ENCODE data around the gene VWA5B2. TPM values are rescaled to one million over a fixed set of nuclear protein-coding genes. Genes with fewer than 3 reads are reported as not detected.

VWA5B2 gene
- total and polyA plus RNA-seq, 2 of the 13 experiments (the other 11 are each of a cell fraction or from before 2014, with no cell fraction given), result 0.03 to 0.04 TPM

DNA sequence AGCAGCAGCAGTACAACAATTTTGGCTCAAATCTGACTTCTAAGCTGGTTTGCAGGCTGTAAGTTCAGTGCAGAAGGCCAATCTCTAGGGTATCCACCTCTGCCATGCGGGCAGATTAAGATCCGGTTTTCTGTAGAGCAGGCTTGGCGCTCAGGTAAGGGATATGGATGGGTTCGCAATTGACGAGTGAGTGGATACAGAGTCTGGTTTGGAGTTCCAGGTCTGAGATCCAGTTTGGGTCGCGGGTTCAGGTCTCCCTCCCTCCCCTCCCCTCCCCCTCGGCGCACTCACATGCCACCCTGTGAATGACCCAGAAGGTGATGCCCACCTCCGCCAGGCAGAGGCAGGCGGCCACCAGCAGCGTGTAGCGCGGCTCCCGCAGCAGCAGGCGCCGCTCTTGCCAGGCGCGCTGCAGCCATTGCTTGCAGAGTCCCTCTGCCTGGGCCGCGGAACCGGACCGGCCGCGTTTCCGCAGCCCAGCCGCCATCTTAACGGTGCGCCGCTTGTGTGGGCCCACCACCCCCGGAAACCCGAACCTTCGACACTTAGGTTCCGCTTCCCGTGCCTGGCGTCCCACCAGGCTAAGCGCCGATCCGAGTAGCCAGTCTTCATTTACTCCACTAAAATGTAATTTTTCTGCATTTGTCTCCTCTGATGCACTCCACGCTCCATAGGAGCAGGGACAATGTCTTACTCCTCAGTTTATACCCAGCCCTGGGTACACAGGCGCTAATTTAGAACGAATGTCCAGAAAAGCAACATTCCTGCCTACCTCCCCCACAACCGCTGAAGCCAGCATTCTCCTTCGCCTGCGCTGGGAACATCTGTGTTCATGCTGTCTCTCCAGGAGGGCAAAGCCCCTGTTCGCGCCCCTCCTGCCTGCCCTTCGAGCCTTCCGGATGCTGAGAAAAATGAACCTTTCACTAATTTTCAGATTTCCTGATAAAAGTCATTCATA, 19.3 kb downstream of the VWA5B2 start, which contains the start of gene ALG3 (continued):
- TF ChIP-seq ZNF280D (CRISPR knock-in tag; IDR thresholded peaks at IDR 0.05) (no peak), ESRRA (CRISPR knock-in tag; IDR thresholded peaks at IDR 0.05; ENCODE audit: low read depth) (peak; percentile 33; the same call in 1 of the 2 replicates), NFYC (CRISPR knock-in tag; IDR thresholded peaks at IDR 0.05) (peak; percentile 51), NFE2 (CRISPR knock-in tag; IDR thresholded peaks at IDR 0.05) (no peak), CCAR2 (optimal IDR thresholded peaks at IDR 0.05; ENCODE audit: low read depth, low read length) (no peak), NFE2L2 (IDR thresholded peaks at IDR 0.05; ENCODE audit: low read length) (no peak), GRHL1 (CRISPR knock-in tag; conservative IDR thresholded peaks at IDR 0.05) (no peak), ZBTB42 (CRISPR knock-in tag; IDR thresholded peaks at IDR 0.05) (0 out of 2 replicates have a peak, but pooled peaks have one; percentile 13), FOSL1 (CRISPR knock-in tag; IDR thresholded peaks at IDR 0.05; ENCODE audit: borderline replicate concordance) (no peak), ELF3 (CRISPR knock-in tag; IDR thresholded peaks at IDR 0.05) (peak; percentile 74; the same call in 1 of the 2 replicates), ZNF33B (CRISPR knock-in tag; IDR thresholded peaks at IDR 0.05) (peak; percentile 27; the same call in 1 of the 2 replicates), PREB (CRISPR knock-in tag; IDR thresholded peaks at IDR 0.05) (no peak), ZNF569 (CRISPR knock-in tag; IDR thresholded peaks at IDR 0.05; ENCODE audit: borderline replicate concordance) (no peak), ZNF891 (CRISPR knock-in tag; IDR thresholded peaks at IDR 0.05) (peak; percentile 84), DNMT1 (CRISPR knock-in tag; IDR thresholded peaks at IDR 0.05) (peak; percentile 94; the same call in 1 of the 2 replicates), TARDBP (CRISPR knock-in tag; IDR thresholded peaks at IDR 0.05) (peak; percentile 83), ZIK1 (CRISPR knock-in tag; IDR thresholded peaks at IDR 0.05; ENCODE audit: borderline replicate concordance, low read depth) (0 out of 2 replicates have a peak, but pooled peaks have one; percentile 62), NR1H2 (CRISPR knock-in tag; IDR thresholded peaks at IDR 0.05; ENCODE audit: borderline replicate concordance, low read depth) (no peak), ZNF772 (CRISPR knock-in tag; IDR thresholded peaks at IDR 0.05) (peak; percentile 89)
- TF ChIP-seq, protein P1, sequence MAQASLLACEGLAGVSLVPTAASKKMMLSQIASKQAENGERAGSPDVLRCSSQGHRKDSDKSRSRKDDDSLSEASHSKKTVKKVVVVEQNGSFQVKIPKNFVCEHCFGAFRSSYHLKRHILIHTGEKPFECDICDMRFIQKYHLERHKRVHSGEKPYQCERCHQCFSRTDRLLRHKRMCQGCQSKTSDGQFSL (CRISPR knock-in tag; IDR thresholded peaks at IDR 0.05), result peak; percentile 56
- TF ChIP-seq, protein P2, sequence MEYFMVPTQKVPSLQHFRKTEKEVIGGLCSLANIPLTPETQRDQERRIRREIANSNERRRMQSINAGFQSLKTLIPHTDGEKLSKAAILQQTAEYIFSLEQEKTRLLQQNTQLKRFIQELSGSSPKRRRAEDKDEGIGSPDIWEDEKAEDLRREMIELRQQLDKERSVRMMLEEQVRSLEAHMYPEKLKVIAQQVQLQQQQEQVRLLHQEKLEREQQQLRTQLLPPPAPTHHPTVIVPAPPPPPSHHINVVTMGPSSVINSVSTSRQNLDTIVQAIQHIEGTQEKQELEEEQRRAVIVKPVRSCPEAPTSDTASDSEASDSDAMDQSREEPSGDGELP (IDR thresholded peaks at IDR 0.05; ENCODE audit: borderline replicate concordance, low read depth), result peak; percentile 11; the same call in 1 of the 2 replicates

All from HepG2 (cell line).